ENCODE measurements around the gene ABCD1.

The ABCD1 gene

GRCh38 chrX:153782313-153782712 lies 57.7 kb downstream of the ABCD1 start:
- DNase-seq (ENCODE audit: insufficient read length, low spot score): no peak
- FAIRE-seq: no peak

- DNase-seq (ENCODE audit: insufficient read length, low spot score) (no peak), FAIRE-seq (no peak)
Observed at GRCh38 chrX:153782871-153783270, 58.2 kb downstream of the ABCD1 start.

GRCh38 chrX:153783378-153784013 lies 58.8 kb downstream of the ABCD1 start:
- FAIRE-seq (no peak), DNase-seq (ENCODE audit: insufficient read length, low spot score) (no peak)

- no peak for DNase-seq (ENCODE audit: insufficient read length, low spot score)
- FAIRE-seq: no peak
Observed at GRCh38 chrX:153784325-153784967, 59.8 kb downstream of the ABCD1 start.

GRCh38 chrX:153786669-153787068 lies 62.0 kb downstream of the ABCD1 start:
- FAIRE-seq: no peak
- DNase-seq (ENCODE audit: insufficient read length, low spot score): no peak

- no peak for FAIRE-seq
Observed at GRCh38 chrX:153789654-153790053, 65.0 kb downstream of the ABCD1 start.

GRCh38 chrX:153791104-153791852 lies 66.6 kb downstream of the ABCD1 start:
- no peak for FAIRE-seq

More at GRCh38 chrX:153789654-153790053, 65.0 kb downstream of the ABCD1 start:
- DNase-seq (ENCODE audit: insufficient read length, low spot score): no peak

GRCh38 chrX:153792368-153792767 lies 67.7 kb downstream of the ABCD1 start:
- FAIRE-seq (no peak), DNase-seq (ENCODE audit: insufficient read length, low spot score) (no peak)

More at GRCh38 chrX:153791104-153791852, 66.6 kb downstream of the ABCD1 start:
- no peak for DNase-seq (ENCODE audit: insufficient read length, low spot score)

GRCh38 chrX:153793291-153793690 lies 68.6 kb downstream of the ABCD1 start:
- FAIRE-seq (no peak), DNase-seq (ENCODE audit: insufficient read length, low spot score) (no peak)
